ENCODE data around the gene HAND2. TPM values are rescaled to one million over a fixed set of nuclear protein-coding genes. Genes with fewer than 3 reads are reported as not detected.

Gene HAND2
- total RNA-seq, 2 donors from 2014 or later, result not detected

- H3K9me3 Mint-ChIP-seq, result no peaks in the 10 kb centered on the region
- H3K4me1 Mint-ChIP-seq, result peaks cover 52% of the 10 kb centered on the region
- Histone ChIP-seq H3K9me3 (ENCODE audit: control insufficient read depth, low read length) (no peaks in the 10 kb centered on the region), H3K9ac (ENCODE audit: extremely low read depth, low read length, poor library complexity, severe bottlenecking) (no peak overlapping the region), H3K27ac (ENCODE audit: low read depth, low read length) (no peak overlapping the region), H3K27me3 (ENCODE audit: control insufficient read depth, insufficient read depth, low read length, poor library complexity, severe bottlenecking) (peaks cover 100% of the 10 kb centered on the region), H3K4me3 (ENCODE audit: low read length) (no peak overlapping the region), H3K4me1 (ENCODE audit: control insufficient read depth, insufficient read depth, low read length) (peaks cover 10% of the 10 kb centered on the region), H3K36me3 (ENCODE audit: control insufficient read depth, insufficient read depth, low read length) (no peaks in the 10 kb centered on the region)
- no peak overlapping the region for H3K4me3 Mint-ChIP-seq
- peaks cover 100% of the 10 kb centered on the region for H3K27me3 Mint-ChIP-seq (ENCODE audit: insufficient read depth)
- 11% methylated on average over 10 of the region's 10 CpGs; no CpG with 5 or more reads in 1 of the 2 experiments for WGBS, 2 experiments (ENCODE audit: insufficient coverage in 1 of 2, insufficient read length in 1 of 2)
- H3K36me3 Mint-ChIP-seq (ENCODE audit: low read depth), result no peaks in the 10 kb centered on the region
- no peak overlapping the region for H3K27ac Mint-ChIP-seq
- no peak for DNase-seq
- TF ChIP-seq CTCF (conservative IDR thresholded peaks at IDR 0.05), result peak; percentile 11
Measured at GRCh38 chr4:173520921-173521466, 9.0 kb downstream of the HAND2 start.

GRCh38 chr4:173519111-173520101 lies 10.6 kb downstream of the HAND2 start:
- TF ChIP-seq CTCF (conservative IDR thresholded peaks at IDR 0.05), result no peak
- Histone ChIP-seq H3K4me1 (ENCODE audit: control insufficient read depth, insufficient read depth, low read length) (peaks cover 10% of the 10 kb centered on the region), H3K9me3 (ENCODE audit: control insufficient read depth, low read length) (no peaks in the 10 kb centered on the region), H3K4me3 (ENCODE audit: low read length) (no peak overlapping the region), H3K36me3 (ENCODE audit: control insufficient read depth, insufficient read depth, low read length) (no peaks in the 10 kb centered on the region), H3K27ac (ENCODE audit: low read depth, low read length) (no peak overlapping the region), H3K27me3 (ENCODE audit: control insufficient read depth, insufficient read depth, low read length, poor library complexity, severe bottlenecking) (peaks cover 100% of the 10 kb centered on the region), H3K9ac (ENCODE audit: extremely low read depth, low read length, poor library complexity, severe bottlenecking) (no peak overlapping the region)
- Mint-ChIP-seq H3K4me1 (peaks cover 37% of the 10 kb centered on the region), H3K27me3 (ENCODE audit: insufficient read depth) (peaks cover 100% of the 10 kb centered on the region), H3K9me3 (no peaks in the 10 kb centered on the region), H3K4me3 (no peak overlapping the region), H3K27ac (no peak overlapping the region), H3K36me3 (ENCODE audit: low read depth) (no peaks in the 10 kb centered on the region)
- 7 to 16% methylated on average over 11 to 30 of the region's 31 CpGs for WGBS, 2 experiments (ENCODE audit: insufficient coverage in 1 of 2, insufficient read length in 1 of 2)
- DNase-seq, result no peak

- H3K36me3 Mint-ChIP-seq (ENCODE audit: low read depth), result no peaks in the 10 kb centered on the region
- peak; percentile 74 for DNase-seq
- peaks cover 30% of the 10 kb centered on the region for H3K4me1 Mint-ChIP-seq
- no peak overlapping the region for H3K4me3 ChIP-seq (ENCODE audit: low read length)
- H3K9me3 ChIP-seq (ENCODE audit: control insufficient read depth, low read length), result no peaks in the 10 kb centered on the region
- no peak overlapping the region for H3K9ac ChIP-seq (ENCODE audit: extremely low read depth, low read length, poor library complexity, severe bottlenecking)
- H3K4me3 Mint-ChIP-seq, result no peak overlapping the region
- H3K9me3 Mint-ChIP-seq, result no peaks in the 10 kb centered on the region
- peaks cover 100% of the 10 kb centered on the region for H3K27me3 Mint-ChIP-seq (ENCODE audit: insufficient read depth)
- no peak overlapping the region for H3K27ac Mint-ChIP-seq
- 2 to 4% methylated on average over 9 to 42 of the region's 42 CpGs for WGBS, 2 experiments (ENCODE audit: insufficient coverage in 1 of 2, insufficient read length in 1 of 2)
- no peak for TF ChIP-seq CTCF (conservative IDR thresholded peaks at IDR 0.05)
- H3K4me1 ChIP-seq (ENCODE audit: control insufficient read depth, insufficient read depth, low read length), result peaks cover 10% of the 10 kb centered on the region
- H3K27ac ChIP-seq (ENCODE audit: low read depth, low read length), result no peak overlapping the region
- no peaks in the 10 kb centered on the region for H3K36me3 ChIP-seq (ENCODE audit: control insufficient read depth, insufficient read depth, low read length)
- peaks cover 100% of the 10 kb centered on the region for H3K27me3 ChIP-seq (ENCODE audit: control insufficient read depth, insufficient read depth, low read length, poor library complexity, severe bottlenecking)
Measured at GRCh38 chr4:173518425-173519102, 11.5 kb downstream of the HAND2 start.
